ENCODE measurements around the gene SCN4A. TPM values are rescaled to one million over a fixed set of nuclear protein-coding genes. Genes with fewer than 3 reads are reported as not detected.

The SCN4A gene
- polyA plus RNA-seq, 4 donors: 0.38 to 0.46 TPM; not detected in 2

GRCh38 chr17:63960006-63960405, 12.7 kb downstream of the SCN4A start:
- DNase-seq: no peak
- Histone ChIP-seq H3K9me3 (ENCODE audit: control insufficient read depth in 2 of 2, insufficient read depth in 1 of 2, low read depth in 1 of 2, low read length in 1 of 2) (no peaks in the 10 kb centered on the region), H3K27ac (ENCODE audit: low read depth in 1 of 3, low read length in 2 of 3) (no peak overlapping the region), H3K36me3 (ENCODE audit: control insufficient read depth in 3 of 3, insufficient read depth in 2 of 3, low read depth in 1 of 3, low read length in 3 of 3) (no peaks in the 10 kb centered on the region), H3K4me1 (ENCODE audit: control insufficient read depth in 3 of 3, insufficient read depth in 2 of 3, low read depth in 1 of 3, low read length in 2 of 3) (peaks cover 0 to 5% (median 0%) of the 10 kb centered on the region in 3 donors), H3K4me3 (ENCODE audit: low read depth in 1 of 3, low read length in 3 of 3) (no peak overlapping the region), H3K27me3 (ENCODE audit: control insufficient read depth in 3 of 3, insufficient read depth in 3 of 3, low read length in 3 of 3) (peaks cover 0 to 12% (median 0%) of the 10 kb centered on the region in 3 donors)
- no peak for FAIRE-seq
- WGBS, 3 donors: 31 to 69% (median 43%) methylated on average over 9 of the region's 9 CpGs

- FAIRE-seq (no peak), DNase-seq (no peak)
- no peak overlapping the region for H3K4me3 ChIP-seq (ENCODE audit: low read depth in 1 of 3, low read length in 3 of 3)
- no peaks in the 10 kb centered on the region for H3K36me3 ChIP-seq (ENCODE audit: control insufficient read depth in 3 of 3, insufficient read depth in 2 of 3, low read depth in 1 of 3, low read length in 3 of 3)
- peaks cover 0 to 10% (median 0%) of the 10 kb centered on the region in 3 donors for H3K27me3 ChIP-seq (ENCODE audit: control insufficient read depth in 3 of 3, insufficient read depth in 3 of 3, low read length in 3 of 3)
- H3K4me1 ChIP-seq (ENCODE audit: control insufficient read depth in 3 of 3, insufficient read depth in 2 of 3, low read depth in 1 of 3, low read length in 2 of 3): peaks cover 0 to 4% (median 0%) of the 10 kb centered on the region in 3 donors
- 94 to 98% (median 95%) methylated on average over 5 of the region's 5 CpGs for WGBS, 3 donors
- H3K27ac ChIP-seq (ENCODE audit: low read depth in 1 of 3, low read length in 2 of 3): no peak overlapping the region
- no peaks in the 10 kb centered on the region for H3K9me3 ChIP-seq (ENCODE audit: control insufficient read depth in 2 of 2, insufficient read depth in 1 of 2, low read depth in 1 of 2, low read length in 1 of 2)
Observed at GRCh38 chr17:63956296-63956920, 16.3 kb downstream of the SCN4A start.

DNA sequence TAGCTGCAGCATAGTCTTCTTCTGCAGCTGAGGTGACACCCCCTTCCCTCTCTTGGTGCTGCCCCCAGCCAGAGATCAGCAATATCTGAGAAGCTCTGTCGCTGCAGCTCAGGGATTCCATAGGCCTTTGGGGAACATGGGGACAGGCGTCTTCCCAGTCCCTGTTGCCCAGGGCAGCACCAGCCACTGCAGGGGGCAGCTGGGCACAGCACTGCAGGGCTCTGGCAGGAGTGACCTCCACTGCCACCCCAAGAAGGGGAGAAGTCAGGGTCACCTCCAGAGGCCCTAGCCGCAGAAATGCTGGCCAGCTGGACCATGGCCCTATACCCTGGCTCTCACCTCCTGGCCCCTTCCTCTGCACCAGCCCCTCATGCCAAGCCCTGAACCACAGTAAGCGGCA, 16.9 kb downstream of the SCN4A start:
- Histone ChIP-seq H3K36me3 (ENCODE audit: control insufficient read depth in 3 of 3, insufficient read depth in 2 of 3, low read depth in 1 of 3, low read length in 3 of 3) (no peaks in the 10 kb centered on the region), H3K27me3 (ENCODE audit: control insufficient read depth in 3 of 3, insufficient read depth in 3 of 3, low read length in 3 of 3) (peaks cover 0 to 10% (median 0%) of the 10 kb centered on the region in 3 donors), H3K9me3 (ENCODE audit: control insufficient read depth in 2 of 2, insufficient read depth in 1 of 2, low read depth in 1 of 2, low read length in 1 of 2) (no peaks in the 10 kb centered on the region), H3K4me3 (ENCODE audit: low read depth in 1 of 3, low read length in 3 of 3) (no peak overlapping the region), H3K27ac (ENCODE audit: low read depth in 1 of 3, low read length in 2 of 3) (no peak overlapping the region), H3K4me1 (ENCODE audit: control insufficient read depth in 3 of 3, insufficient read depth in 2 of 3, low read depth in 1 of 3, low read length in 2 of 3) (no peaks in the 10 kb centered on the region)
- 82 to 90% (median 87%) methylated on average over 4 of the region's 4 CpGs for WGBS, 3 donors
- no peak for FAIRE-seq
- no peak for DNase-seq

GRCh38 chr17:63955232-63955631, 17.5 kb downstream of the SCN4A start:
- peaks cover 0 to 5% (median 0%) of the 10 kb centered on the region in 3 donors for H3K27me3 ChIP-seq (ENCODE audit: control insufficient read depth in 3 of 3, insufficient read depth in 3 of 3, low read length in 3 of 3)

DNA sequence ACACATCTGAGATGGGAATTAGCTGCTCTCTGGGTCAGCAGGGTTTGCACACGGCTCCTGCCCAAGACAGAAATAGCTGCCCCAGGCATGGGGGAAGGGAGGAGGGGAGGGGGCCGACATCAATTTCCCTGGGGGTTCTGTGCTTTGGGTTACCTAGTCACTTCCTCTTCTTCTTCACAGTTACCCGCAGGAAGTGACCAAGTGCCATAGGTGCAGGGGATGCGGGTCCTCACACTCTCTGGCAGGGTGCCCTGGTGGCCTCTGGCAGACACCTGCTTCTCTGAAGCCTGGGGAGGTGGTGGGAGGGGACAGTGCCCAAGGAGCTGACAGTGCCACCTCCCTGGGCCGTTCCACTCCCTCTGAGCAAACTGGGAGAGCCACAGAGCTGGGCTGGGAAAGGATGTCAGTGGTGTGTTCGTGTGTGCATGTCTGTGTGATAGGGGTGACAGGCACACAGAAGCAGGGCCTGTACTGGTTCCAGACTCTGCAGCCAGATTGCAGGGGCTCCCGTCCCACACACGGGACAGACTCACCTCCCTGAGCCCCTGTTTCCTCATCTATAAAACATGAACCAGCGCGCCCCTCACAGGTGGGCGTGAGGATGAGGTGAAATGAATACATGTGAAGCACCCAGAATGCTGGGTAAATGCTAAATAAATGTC, 18.2 kb downstream of the SCN4A start:
- Histone ChIP-seq H3K27ac (ENCODE audit: low read depth in 1 of 3, low read length in 2 of 3) (no peak overlapping the region), H3K4me3 (ENCODE audit: low read depth in 1 of 3, low read length in 3 of 3) (no peak overlapping the region), H3K27me3 (ENCODE audit: control insufficient read depth in 3 of 3, insufficient read depth in 3 of 3, low read length in 3 of 3) (no peaks in the 10 kb centered on the region), H3K36me3 (ENCODE audit: control insufficient read depth in 3 of 3, insufficient read depth in 2 of 3, low read depth in 1 of 3, low read length in 3 of 3) (no peaks in the 10 kb centered on the region), H3K9me3 (ENCODE audit: control insufficient read depth in 2 of 2, insufficient read depth in 1 of 2, low read depth in 1 of 2, low read length in 1 of 2) (no peaks in the 10 kb centered on the region), H3K4me1 (ENCODE audit: control insufficient read depth in 3 of 3, insufficient read depth in 2 of 3, low read depth in 1 of 3, low read length in 2 of 3) (no peaks in the 10 kb centered on the region)
- 41 to 50% (median 43%) methylated on average over 10 to 11 of the region's 11 CpGs for WGBS, 3 donors
- FAIRE-seq (no peak), DNase-seq (peak in 1 of 2 donors; percentile 5)

More at GRCh38 chr17:63955232-63955631, 17.5 kb downstream of the SCN4A start:
- FAIRE-seq: no peak
- no peak overlapping the region for H3K4me3 ChIP-seq (ENCODE audit: low read depth in 1 of 3, low read length in 3 of 3)
- WGBS, 3 donors: 74 to 82% (median 75%) methylated on average over 11 of the region's 11 CpGs
- no peaks in the 10 kb centered on the region for H3K36me3 ChIP-seq (ENCODE audit: control insufficient read depth in 3 of 3, insufficient read depth in 2 of 3, low read depth in 1 of 3, low read length in 3 of 3)
- H3K9me3 ChIP-seq (ENCODE audit: control insufficient read depth in 2 of 2, insufficient read depth in 1 of 2, low read depth in 1 of 2, low read length in 1 of 2): no peaks in the 10 kb centered on the region
- H3K4me1 ChIP-seq (ENCODE audit: control insufficient read depth in 3 of 3, insufficient read depth in 2 of 3, low read depth in 1 of 3, low read length in 2 of 3): no peaks in the 10 kb centered on the region
- no peak overlapping the region for H3K27ac ChIP-seq (ENCODE audit: low read depth in 1 of 3, low read length in 2 of 3)
- DNase-seq: no peak

DNA sequence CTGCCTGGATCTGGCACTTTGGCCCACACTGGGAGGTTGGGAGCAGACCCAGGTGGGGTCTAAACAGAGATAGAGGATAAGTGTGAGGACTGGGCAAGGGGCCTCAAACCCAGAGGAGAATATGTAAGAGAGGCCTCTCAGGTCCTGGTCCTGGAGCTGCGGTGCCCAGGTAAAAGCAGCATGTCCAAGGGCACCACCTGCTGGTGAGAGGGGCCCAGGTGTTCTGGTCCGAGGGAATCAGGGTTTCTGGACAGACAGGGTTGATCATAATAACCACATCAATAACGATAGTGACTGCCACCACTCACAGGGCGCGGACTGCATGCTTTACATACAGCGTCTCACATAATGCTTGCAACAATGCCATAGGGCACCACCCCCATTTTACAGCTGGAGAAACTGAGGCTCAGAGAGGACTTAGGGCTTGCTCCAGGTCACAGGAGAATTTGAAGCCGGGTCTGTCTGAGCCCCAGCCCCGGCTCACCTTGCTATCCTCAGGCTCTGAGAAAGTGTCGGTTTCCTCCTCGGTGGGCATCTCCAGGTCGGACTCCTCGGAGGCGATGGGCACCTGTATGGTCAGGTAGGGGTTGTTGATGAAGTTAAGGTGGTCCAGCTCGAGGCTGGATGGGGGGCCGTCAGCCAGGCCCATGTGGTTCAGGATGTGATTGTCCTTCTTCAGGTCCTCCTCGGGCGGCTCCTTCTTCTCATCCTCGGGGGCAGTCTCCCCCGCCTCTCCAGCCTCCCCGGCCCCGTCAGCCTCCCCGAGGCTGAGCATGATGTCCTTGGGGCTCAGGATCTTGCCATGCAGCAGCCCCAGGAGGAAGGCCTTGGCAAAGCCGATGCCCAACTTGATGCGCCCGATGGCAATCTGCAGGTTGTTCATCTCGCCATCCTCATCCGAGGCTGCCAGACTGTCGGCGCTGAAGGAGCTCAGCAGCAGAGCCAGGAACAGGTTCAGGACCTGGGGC, 21.5 kb downstream of the SCN4A start:
- 75 to 85% (median 76%) methylated on average over 29 of the region's 29 CpGs for WGBS, 3 donors
- FAIRE-seq: no peak

DNA sequence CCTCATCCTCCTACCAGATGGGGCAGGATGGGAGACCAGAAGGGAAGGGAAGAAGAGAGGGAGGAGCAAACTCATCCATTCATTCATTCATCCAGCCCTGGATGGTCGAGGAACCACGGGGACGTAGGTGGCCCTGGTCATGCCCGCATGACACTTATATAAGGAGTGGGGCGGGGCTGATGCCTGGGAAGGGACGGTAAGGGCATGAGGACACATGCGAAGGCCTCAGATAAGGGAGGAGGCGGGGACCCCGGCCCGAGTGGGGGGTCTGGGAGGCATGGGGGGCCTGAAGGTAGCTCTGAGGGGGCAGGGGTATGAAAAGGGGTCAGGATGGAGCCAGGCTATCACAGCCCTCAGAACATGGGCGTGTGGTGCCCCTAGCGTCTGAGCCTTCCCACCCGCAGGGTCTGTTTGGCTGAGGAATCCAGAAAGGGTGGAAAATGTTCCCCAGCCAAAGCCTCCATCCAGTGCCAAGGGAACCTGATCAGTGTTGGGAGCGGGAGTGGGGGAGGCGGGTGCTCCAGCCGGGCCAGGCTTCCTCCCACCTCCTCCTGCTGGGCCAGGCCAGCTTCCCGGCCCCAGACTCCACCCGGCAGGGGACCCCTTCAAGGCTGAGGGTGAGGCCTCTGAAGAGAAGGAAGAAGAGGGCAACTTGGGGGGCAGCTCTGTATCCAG, 23.0 kb downstream of the SCN4A start:
- H3K27me3 ChIP-seq (ENCODE audit: control insufficient read depth in 3 of 3, insufficient read depth in 3 of 3, low read length in 3 of 3): no peaks in the 10 kb centered on the region
- FAIRE-seq (no peak), DNase-seq (no peak)
- no peak overlapping the region for H3K4me3 ChIP-seq (ENCODE audit: low read depth in 1 of 3, low read length in 3 of 3)
- no peaks in the 10 kb centered on the region for H3K9me3 ChIP-seq (ENCODE audit: control insufficient read depth in 2 of 2, insufficient read depth in 1 of 2, low read depth in 1 of 2, low read length in 1 of 2)
- H3K4me1 ChIP-seq (ENCODE audit: control insufficient read depth in 3 of 3, insufficient read depth in 2 of 3, low read depth in 1 of 3, low read length in 2 of 3): peaks cover 0 to 2% (median 0%) of the 10 kb centered on the region in 3 donors
- H3K36me3 ChIP-seq (ENCODE audit: control insufficient read depth in 3 of 3, insufficient read depth in 2 of 3, low read depth in 1 of 3, low read length in 3 of 3): no peaks in the 10 kb centered on the region
- WGBS, 3 donors: 59 to 72% (median 66%) methylated on average over 15 to 18 of the region's 18 CpGs
- no peak overlapping the region for H3K27ac ChIP-seq (ENCODE audit: low read depth in 1 of 3, low read length in 2 of 3)

More for the DNA sequence above, 21.5 kb downstream of the SCN4A start:
- no peak overlapping the region for H3K27ac ChIP-seq (ENCODE audit: low read depth in 1 of 3, low read length in 2 of 3)
- H3K4me3 ChIP-seq (ENCODE audit: low read depth in 1 of 3, low read length in 3 of 3): no peak overlapping the region
- no peaks in the 10 kb centered on the region for H3K27me3 ChIP-seq (ENCODE audit: control insufficient read depth in 3 of 3, insufficient read depth in 3 of 3, low read length in 3 of 3)
- no peaks in the 10 kb centered on the region for H3K9me3 ChIP-seq (ENCODE audit: control insufficient read depth in 2 of 2, insufficient read depth in 1 of 2, low read depth in 1 of 2, low read length in 1 of 2)
- no peaks in the 10 kb centered on the region for H3K36me3 ChIP-seq (ENCODE audit: control insufficient read depth in 3 of 3, insufficient read depth in 2 of 3, low read depth in 1 of 3, low read length in 3 of 3)
- no peaks in the 10 kb centered on the region for H3K4me1 ChIP-seq (ENCODE audit: control insufficient read depth in 3 of 3, insufficient read depth in 2 of 3, low read depth in 1 of 3, low read length in 2 of 3)
- DNase-seq: peak; percentile 69 to 70

DNA sequence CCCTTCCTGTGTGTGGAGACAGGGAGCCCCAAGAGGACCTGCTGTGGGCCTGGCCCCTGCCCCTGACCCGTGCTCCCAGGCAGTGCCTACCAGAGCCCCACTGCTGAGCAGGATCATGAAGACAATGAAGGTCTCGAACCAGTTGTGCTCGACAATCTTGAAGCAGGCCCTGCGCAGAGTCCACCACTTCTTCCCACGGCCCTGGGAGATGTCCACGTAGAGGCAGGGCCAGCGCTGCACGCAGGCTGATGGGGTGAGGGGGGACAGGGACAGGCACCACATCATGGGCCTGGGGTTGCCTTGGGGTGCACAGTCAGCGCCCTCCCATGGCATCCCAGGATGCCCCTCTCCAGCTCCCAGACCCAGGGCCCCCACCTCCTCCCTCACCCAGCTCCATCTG, 24.2 kb downstream of the SCN4A start:
- Histone ChIP-seq H3K27me3 (ENCODE audit: control insufficient read depth in 3 of 3, insufficient read depth in 3 of 3, low read length in 3 of 3) (no peaks in the 10 kb centered on the region), H3K4me3 (ENCODE audit: low read depth in 1 of 3, low read length in 3 of 3) (no peak overlapping the region), H3K36me3 (ENCODE audit: control insufficient read depth in 3 of 3, insufficient read depth in 2 of 3, low read depth in 1 of 3, low read length in 3 of 3) (no peaks in the 10 kb centered on the region), H3K27ac (ENCODE audit: low read depth in 1 of 3, low read length in 2 of 3) (no peak overlapping the region), H3K4me1 (ENCODE audit: control insufficient read depth in 3 of 3, insufficient read depth in 2 of 3, low read depth in 1 of 3, low read length in 2 of 3) (peaks cover 0 to 2% (median 0%) of the 10 kb centered on the region in 3 donors), H3K9me3 (ENCODE audit: control insufficient read depth in 2 of 2, insufficient read depth in 1 of 2, low read depth in 1 of 2, low read length in 1 of 2) (no peaks in the 10 kb centered on the region)
- FAIRE-seq: no peak
- 78 to 91% (median 86%) methylated on average over 9 of the region's 9 CpGs for WGBS, 3 donors
- no peak for DNase-seq

Data from small intestine (tissue), 7 donors.